IMR-90 (cell line): ENCODE data around the gene IL22RA1. TPM values are rescaled to one million over a fixed set of nuclear protein-coding genes. Genes with fewer than 3 reads are reported as not detected.

Experiments
- ATAC-seq: fragments of 200-7000 bp; cut with Tn5 transposase; 2 replicates; pipeline ENCODE4 v1.9.1; 2020; ENCODE audit warnings: low read depth, mild to moderate bottlenecking, moderate library complexity
- BruUV-seq: library from RNA; stranded (reverse); fragments of 400-500 nt; replicated peaks from 2 replicates; lab custom pipeline; 2021; lab: Mats Ljungman, UMichigan
- CTCF ChIA-PET: fragments of 300-600 bp; formaldehyde crosslinking; extraction: SDS; loops from one replicate; lab custom pipeline; 2021; ENCODE audit warnings: antibody characterized with exemption; lab: Yijun Ruan, JAX
- POLR2A ChIA-PET: fragments of 300-600 bp; sonication (Branson Sonifier 250); formaldehyde crosslinking; loops from one replicate; lab custom pipeline; 2022; ENCODE audit warnings: antibody characterized with exemption; ENCODE audit not compliant: unreplicated experiment; lab: Charles Lee
- DNase-seq: peaks from one replicate; pipeline ENCODE4 v3.0.0; 2013
- H2AFZ ChIP-seq: replicated peaks from 2 replicates; pipeline ENCODE3; 2013; ENCODE audit warnings: low read length, mild to moderate bottlenecking; ENCODE audit not compliant: poor library complexity
- H2AK5ac ChIP-seq: 2 replicates; pipeline ENCODE4 v1.6.1; 2013; ENCODE audit warnings: low read depth, low read length, inconsistent platforms
- H2AK9ac ChIP-seq: replicated peaks from 2 replicates; pipeline ENCODE3; 2013; ENCODE audit warnings: mild to moderate bottlenecking, low read depth, low read length, moderate library complexity; ENCODE audit not compliant: poor library complexity
- H2BK120ac ChIP-seq: 2 replicates; pipeline ENCODE4 v1.6.1; 2013; ENCODE audit warnings: low read depth, low read length, inconsistent platforms
- H2BK15ac ChIP-seq: 3 replicates; pipeline ENCODE4 v1.6.1; 2013; ENCODE audit warnings: low read depth, low read length, inconsistent platforms
- H2BK20ac ChIP-seq: 2 replicates; pipeline ENCODE4 v1.6.1; 2013; ENCODE audit warnings: low read depth, mild to moderate bottlenecking, inconsistent platforms, low read length, moderate library complexity
- H2BK5ac ChIP-seq: 2 replicates; pipeline ENCODE4 v1.6.1; 2013; ENCODE audit warnings: mild to moderate bottlenecking, low read depth, low read length, inconsistent platforms; ENCODE audit not compliant: poor library complexity, severe bottlenecking
- H3K14ac ChIP-seq: replicated peaks from 2 replicates; pipeline ENCODE4 v1.6.1; 2013; ENCODE audit warnings: low read depth, low read length, inconsistent platforms
- H3K18ac ChIP-seq: 2 replicates; pipeline ENCODE4 v1.6.1; 2013; ENCODE audit warnings: low read depth, low read length, control low read depth
- H3K23ac ChIP-seq: 2 replicates; pipeline ENCODE4 v1.6.1; 2013; ENCODE audit warnings: low read depth, low read length, inconsistent platforms
- H3K27ac ChIP-seq: 2 replicates; pipeline ENCODE4 v1.5.1; 2013; ENCODE audit warnings: mild to moderate bottlenecking, control low read depth, low read length; ENCODE audit not compliant: insufficient read depth
- H3K27me3 ChIP-seq: 2 replicates; pipeline ENCODE4 v1.6.1; 2013; ENCODE audit warnings: low read length; ENCODE audit not compliant: control insufficient read depth, insufficient read depth
- H3K36me3 ChIP-seq: 2 replicates; pipeline ENCODE4 v1.6.1; 2013; ENCODE audit warnings: low read length, mixed read lengths; ENCODE audit not compliant: control insufficient read depth, insufficient read depth
- H3K4ac ChIP-seq: 2 replicates; pipeline ENCODE4 v1.6.1; 2013; ENCODE audit warnings: low read depth, low read length, inconsistent platforms
- H3K4me1 ChIP-seq: 2 replicates; pipeline ENCODE4 v1.6.1; 2013; ENCODE audit warnings: low read length, mixed read lengths; ENCODE audit not compliant: control insufficient read depth, insufficient read depth
- H3K4me2 ChIP-seq: 2 replicates; pipeline ENCODE4 v1.6.1; 2013; ENCODE audit warnings: low read depth, mild to moderate bottlenecking, control low read depth, low read length, moderate library complexity
- H3K4me3 ChIP-seq: 2 replicates; pipeline ENCODE4 v1.5.1; 2013; ENCODE audit warnings: low read depth, mild to moderate bottlenecking, control low read depth, low read length, moderate library complexity; ENCODE audit not compliant: insufficient read depth
- H3K56ac ChIP-seq: 2 replicates; pipeline ENCODE4 v1.6.1; 2013; ENCODE audit warnings: low read length, inconsistent platforms; ENCODE audit not compliant: insufficient read depth; ENCODE audit errors: extremely low read depth
- H3K79me1 ChIP-seq, 2 experiments: 2 replicates each; pipeline ENCODE4 v1.6.1; 2013; ENCODE audit warnings: low read length in 2 of 2, inconsistent platforms in 1 of 2, low read depth in 1 of 2
- H3K9ac ChIP-seq: 2 replicates; pipeline ENCODE4 v1.6.1; 2013; ENCODE audit warnings: low read depth, low read length, control low read depth
- H3K9me1 ChIP-seq: 2 replicates; pipeline ENCODE4 v1.6.1; 2013; ENCODE audit warnings: low read length, inconsistent platforms; ENCODE audit not compliant: insufficient read depth
- H3K9me3 ChIP-seq: 2 replicates; pipeline ENCODE4 v1.6.1; 2013; ENCODE audit warnings: low read length; ENCODE audit not compliant: control insufficient read depth, insufficient read depth
- H4K20me1 ChIP-seq: 2 replicates; pipeline ENCODE4 v1.6.1; 2013; ENCODE audit warnings: low read length, inconsistent platforms; ENCODE audit not compliant: insufficient read depth
- H4K5ac ChIP-seq: 2 replicates; pipeline ENCODE4 v1.6.1; 2013; ENCODE audit warnings: mild to moderate bottlenecking, low read depth, low read length, control low read depth
- H4K8ac ChIP-seq, 2 experiments: 2 replicates each; pipeline ENCODE4 v1.6.1; 2013; ENCODE audit warnings: low read depth in 2 of 2, low read length in 2 of 2, control low read depth in 1 of 2, inconsistent platforms in 1 of 2
- H4K91ac ChIP-seq: 2 replicates; pipeline ENCODE4 v1.6.1; 2013; ENCODE audit warnings: low read depth, low read length, inconsistent platforms; ENCODE audit not compliant: insufficient read depth
- CEBPB ChIP-seq: IDR thresholded peaks from 2 replicates; pipeline ENCODE4 v1.6.1; 2012; ENCODE audit warnings: low read depth, low read length, improper control_type of control experiment
- FOS ChIP-seq: fragments of 150-350 bp; IDR thresholded peaks from 2 replicates; pipeline ENCODE4 v1.6.1; 2016; ENCODE audit warnings: low read depth, low read length
- MAZ ChIP-seq: IDR thresholded peaks from 2 replicates; pipeline ENCODE4 v1.6.1; 2012; ENCODE audit warnings: low read depth, mild to moderate bottlenecking, low read length, improper control_type of control experiment, moderate library complexity, borderline replicate concordance
- MXI1 ChIP-seq: IDR thresholded peaks from 2 replicates; pipeline ENCODE4 v1.6.1; 2012; ENCODE audit warnings: low read depth, mild to moderate bottlenecking, low read length, moderate library complexity, borderline replicate concordance
- NFE2L2 ChIP-seq: fragments of 150-350 bp; IDR thresholded peaks from 2 replicates; pipeline ENCODE4 v1.6.1; 2016; ENCODE audit warnings: low read depth, mild to moderate bottlenecking, low read length
- RFX5 ChIP-seq: IDR thresholded peaks from 2 replicates; pipeline ENCODE4 v1.8.0; 2012; ENCODE audit warnings: low read depth, mild to moderate bottlenecking, low read length, moderate library complexity
- SMC3 ChIP-seq: fragments of 150-350 bp; IDR thresholded peaks from 2 replicates; pipeline ENCODE4 v1.6.1; 2016; ENCODE audit warnings: low read depth, mild to moderate bottlenecking, antibody characterized with exemption, low read length, moderate library complexity
- WGBS, 2 experiments: methylation state at CpG; one replicate each; pipeline versions ENCODE4 v1.1.5 to v1.1.7; 2013; ENCODE audit warnings: missing lambda C conversion rate in 2 of 2; ENCODE audit not compliant: insufficient read length in 1 of 2; ENCODE audit errors: extremely low coverage in 2 of 2; 5-methylcytosine and 5-hydroxymethylcytosine counted together
- dilution Hi-C: fragments of 300-500 bp; cut with HindIII; formaldehyde crosslinking; loops from one replicate; pipeline ENCODE4 v1.14.3; 2018; ENCODE audit warnings: low sequenced_read_pairs; ENCODE audit not compliant: unreplicated experiment
- in situ Hi-C: fragments of 300-500 bp; cut with MboI; formaldehyde crosslinking; loops from 3 replicates; pipeline ENCODE4 v1.14.3; 2019; ENCODE audit warnings: low sequenced_read_pairs, inconsistent platforms, mixed read lengths
- intact Hi-C: fragments of 100-400 bp; cut with micrococcal nuclease; formaldehyde crosslinking; loops from 2 replicates; pipeline ENCODE4 v1.10.0; 2022
- polyA plus RNA-seq, 3 experiments: library from polyadenylated mRNA; depleted of rRNA; stranded (reverse); fragments of >200 nt; gene quantifications; 2 replicates each; pipeline ENCODE4 v1.2.3, GENCODE V29; 2012; ENCODE audit warnings: low replicate concordance in 1 of 3
- total RNA-seq: library from RNA; depleted of rRNA; stranded (reverse); fragments of >200 nt; gene quantifications from 2 replicates; pipeline ENCODE4 v1.2.3, GENCODE V29; 2012
- TF ChIP-seq, protein P1 (sequence below): fragments of 150-350 bp; IDR thresholded peaks from 2 replicates; pipeline ENCODE4 v1.6.1; 2017; ENCODE audit warnings: mild to moderate bottlenecking, antibody characterized with exemption, low read length, low read depth
- TF ChIP-seq, protein P2 (sequence below): conservative IDR thresholded peaks from 2 replicates; pipeline ENCODE4 v1.5.1; 2012; ENCODE audit warnings: mild to moderate bottlenecking, low read depth, low read length, improper control_type of control experiment

Gene IL22RA1
- total and polyA plus RNA-seq, 2 of the 4 experiments (the other 2 are of a cell fraction), result not detected

DNA sequence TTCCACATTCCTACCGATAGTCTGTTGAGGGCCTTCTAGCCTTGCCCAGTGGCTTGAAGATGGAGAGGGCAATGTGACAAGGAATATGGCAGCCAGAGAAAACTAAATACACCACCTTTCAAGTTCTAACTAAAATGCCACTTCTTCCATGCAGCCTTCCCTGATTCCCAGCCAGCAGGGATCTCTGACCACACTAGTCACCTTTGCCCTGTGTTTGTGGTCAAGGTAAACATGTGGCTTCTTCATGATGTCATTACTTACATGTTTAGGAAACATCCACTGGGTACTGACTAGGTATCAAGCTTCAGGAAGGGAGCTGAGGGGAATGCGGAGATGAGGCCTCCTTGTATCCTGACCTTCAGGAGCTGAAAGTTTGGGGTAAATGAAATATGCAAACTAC is 22.6 kb upstream of the IL22RA1 start:
- in situ Hi-C loops, result no loop called here
- no peak overlapping the region for H2BK120ac ChIP-seq

More for the DNA sequence above, 22.6 kb upstream of the IL22RA1 start:
- H3K23ac ChIP-seq, result no peak overlapping the region
- H3K9me1 ChIP-seq, result no peaks in the 10 kb centered on the region; the same call in 1 of the 2 replicates
- H4K5ac ChIP-seq, result no peak overlapping the region
- H3K79me1 ChIP-seq, result no peaks in the 10 kb centered on the region
- H3K4ac ChIP-seq, result no peak overlapping the region
- 80% methylated on average over 1 of the region's 2 CpGs; no CpG with 5 or more reads in 1 of the 2 experiments for WGBS, 2 experiments
- no peaks in the 10 kb centered on the region for H3K4me1 ChIP-seq
- H4K91ac ChIP-seq, result no peak overlapping the region
- no peaks in the 10 kb centered on the region for H3K36me3 ChIP-seq
- H2AK5ac ChIP-seq, result no peak overlapping the region
- intact Hi-C loops (no loop called here), dilution Hi-C loops (no loop called here)
- 0 out of 2 replicates have a peak, but pooled peaks cover 2% of the 10 kb centered on the region for H3K9me3 ChIP-seq
- H2AFZ ChIP-seq, result no peak overlapping the region
- no peak overlapping the region for H3K4me3 ChIP-seq
- no peak overlapping the region for H3K56ac ChIP-seq
- H2AK9ac ChIP-seq, result no peak overlapping the region
- no peak overlapping the region for H3K9ac ChIP-seq
- no peak overlapping the region for H2BK20ac ChIP-seq
- H3K27ac ChIP-seq, result no peak overlapping the region
- no peak overlapping the region for H3K4me2 ChIP-seq
- H3K27me3 ChIP-seq, result peaks cover 61% of the 10 kb centered on the region
- ATAC-seq, result no peak
- no peak overlapping the region for H2BK15ac ChIP-seq
- BruUV-seq, result no TSS peak
- no peak overlapping the region for H3K18ac ChIP-seq
- H2BK5ac ChIP-seq, result no peak overlapping the region
- DNase-seq, result no peak
- CTCF ChIA-PET, result no interaction called here
- POLR2A ChIA-PET, result no interaction called here
- H3K14ac ChIP-seq, result no peak overlapping the region
- no peak overlapping the region for H4K8ac ChIP-seq
- H4K20me1 ChIP-seq, result no peaks in the 10 kb centered on the region
- TF ChIP-seq FOS (no peak), SMC3 (no peak), MXI1 (no peak), RFX5 (no peak), NFE2L2 (no peak), CEBPB (no peak), MAZ (no peak)
- TF ChIP-seq, protein P1, sequence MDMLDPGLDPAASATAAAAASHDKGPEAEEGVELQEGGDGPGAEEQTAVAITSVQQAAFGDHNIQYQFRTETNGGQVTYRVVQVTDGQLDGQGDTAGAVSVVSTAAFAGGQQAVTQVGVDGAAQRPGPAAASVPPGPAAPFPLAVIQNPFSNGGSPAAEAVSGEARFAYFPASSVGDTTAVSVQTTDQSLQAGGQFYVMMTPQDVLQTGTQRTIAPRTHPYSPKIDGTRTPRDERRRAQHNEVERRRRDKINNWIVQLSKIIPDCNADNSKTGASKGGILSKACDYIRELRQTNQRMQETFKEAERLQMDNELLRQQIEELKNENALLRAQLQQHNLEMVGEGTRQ, result no peak
- TF ChIP-seq, protein P2, sequence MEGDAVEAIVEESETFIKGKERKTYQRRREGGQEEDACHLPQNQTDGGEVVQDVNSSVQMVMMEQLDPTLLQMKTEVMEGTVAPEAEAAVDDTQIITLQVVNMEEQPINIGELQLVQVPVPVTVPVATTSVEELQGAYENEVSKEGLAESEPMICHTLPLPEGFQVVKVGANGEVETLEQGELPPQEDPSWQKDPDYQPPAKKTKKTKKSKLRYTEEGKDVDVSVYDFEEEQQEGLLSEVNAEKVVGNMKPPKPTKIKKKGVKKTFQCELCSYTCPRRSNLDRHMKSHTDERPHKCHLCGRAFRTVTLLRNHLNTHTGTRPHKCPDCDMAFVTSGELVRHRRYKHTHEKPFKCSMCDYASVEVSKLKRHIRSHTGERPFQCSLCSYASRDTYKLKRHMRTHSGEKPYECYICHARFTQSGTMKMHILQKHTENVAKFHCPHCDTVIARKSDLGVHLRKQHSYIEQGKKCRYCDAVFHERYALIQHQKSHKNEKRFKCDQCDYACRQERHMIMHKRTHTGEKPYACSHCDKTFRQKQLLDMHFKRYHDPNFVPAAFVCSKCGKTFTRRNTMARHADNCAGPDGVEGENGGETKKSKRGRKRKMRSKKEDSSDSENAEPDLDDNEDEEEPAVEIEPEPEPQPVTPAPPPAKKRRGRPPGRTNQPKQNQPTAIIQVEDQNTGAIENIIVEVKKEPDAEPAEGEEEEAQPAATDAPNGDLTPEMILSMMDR, result no peak
